GM23338 (cell line): Measurements from ENCODE around the gene ABHD16A. TPM values are rescaled to one million over a fixed set of nuclear protein-coding genes. Genes with fewer than 3 reads are reported as not detected.

Experiments
- ATAC-seq: fragments of 200-7000 bp; cut with Tn5 transposase; 3 replicates; pipeline ENCODE4 v1.9.1; 2020
- DNase-seq: peaks from one replicate; pipeline ENCODE4 v3.0.0-alpha.2; 2015; ENCODE audit warnings: low spot score
- H2AFZ ChIP-seq: fragments of 200-600 bp; sonication (generic); 2 replicates; pipeline ENCODE4 v1.8.0; 2016; ENCODE audit warnings: antibody characterized with exemption, mild to moderate bottlenecking, moderate library complexity
- H3F3A ChIP-seq: fragments of 200-600 bp; sonication (generic); replicated peaks from 2 replicates; pipeline ENCODE4 v1.8.0; 2017; ENCODE audit warnings: antibody characterized with exemption, mixed run types, low read depth
- H3K27ac ChIP-seq: fragments of 200-600 bp; sonication (generic); 2 replicates; pipeline ENCODE4 v1.6.1; 2016; ENCODE audit warnings: low read depth
- H3K27me3 ChIP-seq: fragments of 200-600 bp; sonication (generic); 2 replicates; pipeline ENCODE4 v1.8.0; 2016; ENCODE audit warnings: mild to moderate bottlenecking, mixed run types, moderate library complexity; ENCODE audit not compliant: insufficient read depth
- H3K36me3 ChIP-seq: fragments of 200-600 bp; sonication (generic); 2 replicates; pipeline ENCODE4 v1.8.0; 2016; ENCODE audit warnings: mild to moderate bottlenecking; ENCODE audit not compliant: insufficient read depth
- H3K4me1 ChIP-seq: fragments of 200-600 bp; sonication (generic); 2 replicates; pipeline ENCODE4 v1.8.0; 2016; ENCODE audit warnings: mild to moderate bottlenecking, moderate library complexity; ENCODE audit not compliant: insufficient read depth
- H3K4me2 ChIP-seq: fragments of 200-600 bp; sonication (generic); 2 replicates; pipeline ENCODE4 v1.7.1; 2017; ENCODE audit warnings: mixed run types
- H3K4me3 ChIP-seq: fragments of 200-600 bp; sonication (generic); 2 replicates; pipeline ENCODE4 v1.6.1; 2016; ENCODE audit warnings: mixed run types
- H3K79me2 ChIP-seq: fragments of 200-600 bp; sonication (generic); replicated peaks from 2 replicates; pipeline ENCODE4 v1.8.0; 2017; ENCODE audit warnings: mild to moderate bottlenecking; ENCODE audit not compliant: insufficient read depth
- H3K9me2 ChIP-seq: fragments of 200-600 bp; sonication (generic); 2 replicates; pipeline ENCODE4 v1.8.0; 2017; ENCODE audit not compliant: insufficient read depth
- H4K20me1 ChIP-seq: fragments of 200-600 bp; sonication (generic); replicated peaks from 2 replicates; pipeline ENCODE4 v1.8.0; 2017; ENCODE audit warnings: mild to moderate bottlenecking; ENCODE audit not compliant: insufficient read depth
- H3K27ac Mint-ChIP-seq: 2 replicates; pipeline ENCODE4 v1.8.0; 2020; ENCODE audit warnings: inconsistent platforms, mild to moderate bottlenecking, moderate library complexity, mixed read lengths
- H3K27me3 Mint-ChIP-seq: 3 replicates; pipeline ENCODE4 v1.8.0; 2022; ENCODE audit warnings: low read depth, mild to moderate bottlenecking, moderate library complexity, mixed read lengths, inconsistent platforms; ENCODE audit not compliant: insufficient read depth, poor library complexity
- H3K36me3 Mint-ChIP-seq: 3 replicates; pipeline ENCODE4 v1.8.0; 2021; ENCODE audit warnings: low read depth, mild to moderate bottlenecking, inconsistent platforms, moderate library complexity, mixed read lengths
- H3K4me1 Mint-ChIP-seq: 3 replicates; pipeline ENCODE4 v1.8.0; 2020; ENCODE audit warnings: mild to moderate bottlenecking, inconsistent platforms, mixed read lengths
- H3K4me3 Mint-ChIP-seq: 3 replicates; pipeline ENCODE4 v1.8.0; 2021; ENCODE audit warnings: moderate library complexity, mild to moderate bottlenecking, inconsistent platforms, mixed read lengths
- H3K9me3 Mint-ChIP-seq: 3 replicates; pipeline ENCODE4 v1.8.0; 2020; ENCODE audit warnings: moderate library complexity, mild to moderate bottlenecking, inconsistent platforms, mixed read lengths
- EZH2 ChIP-seq: fragments of 200-600 bp; sonication (generic); IDR thresholded peaks from one replicate; pipeline ENCODE4 v1.8.0; 2017; ENCODE audit warnings: antibody characterized with exemption, mild to moderate bottlenecking, low read depth; ENCODE audit not compliant: unreplicated experiment
- EZH2phosphoT487 ChIP-seq: fragments of 200-600 bp; sonication (generic); IDR thresholded peaks from one replicate; pipeline ENCODE4 v1.8.1; 2018; ENCODE audit warnings: antibody characterized with exemption; ENCODE audit not compliant: unreplicated experiment
- JUNB ChIP-seq: IDR thresholded peaks from one replicate; pipeline ENCODE4 v1.6.1; 2016; ENCODE audit warnings: antibody characterized with exemption; ENCODE audit not compliant: unreplicated experiment
- POLR2AphosphoS5 ChIP-seq: IDR thresholded peaks from 2 replicates; pipeline ENCODE4 v1.6.1; 2016; ENCODE audit warnings: antibody characterized with exemption, low read depth
- ZNF114 ChIP-seq: fragments of 250-450 bp; sonication (Bioruptor Pico); IDR thresholded peaks from 2 replicates; pipeline ENCODE4 v1.5.0; 2020; ENCODE audit warnings: mild to moderate bottlenecking, moderate library complexity
- ZNF331 ChIP-seq: fragments of 250-450 bp; sonication (Bioruptor Pico); IDR thresholded peaks from 2 replicates; pipeline ENCODE4 v1.5.0; 2020; ENCODE audit warnings: low read depth, mild to moderate bottlenecking, moderate library complexity
- polyA plus RNA-seq: library from polyadenylated mRNA; unstranded; fragments of >200 nt; fragmentation: Nextera tagmentation; extraction: Ambion mirVana; gene quantifications from 2 replicates; pipeline ENCODE4 v1.2.1, GENCODE V29; 2016
- total RNA-seq: library from RNA; depleted of rRNA; stranded (reverse); fragments of >200 nt; shearing (Covaris generic); gene quantifications from 2 replicates; pipeline ENCODE4 v1.2.3, GENCODE V29; 2014
- TF ChIP-seq, protein P1 (sequence below): fragments of 250-450 bp; sonication (Bioruptor Pico); IDR thresholded peaks from 2 replicates; pipeline ENCODE4 v1.5.0; 2020; ENCODE audit warnings: mild to moderate bottlenecking, moderate library complexity
- TF ChIP-seq, protein P2 (sequence below): IDR thresholded peaks from 2 replicates; pipeline ENCODE4 v1.6.1; 2016; ENCODE audit warnings: antibody characterized with exemption
- TF ChIP-seq, protein P3 (sequence below), 2 experiments: fragments of 200-600 bp in 1 of 2; sonication (generic) in 1 of 2; conservative IDR thresholded peaks; 2 replicates each; pipeline versions ENCODE4 v1.5.1 to v1.6.1; 2016 to 2017; ENCODE audit warnings: antibody characterized with exemption in 2 of 2, low read depth in 2 of 2, mild to moderate bottlenecking in 2 of 2, moderate library complexity in 1 of 2

Gene ABHD16A
- total and polyA plus RNA-seq, 2 experiments from 2014 or later = 26.9 to 37.0 TPM

DNA sequence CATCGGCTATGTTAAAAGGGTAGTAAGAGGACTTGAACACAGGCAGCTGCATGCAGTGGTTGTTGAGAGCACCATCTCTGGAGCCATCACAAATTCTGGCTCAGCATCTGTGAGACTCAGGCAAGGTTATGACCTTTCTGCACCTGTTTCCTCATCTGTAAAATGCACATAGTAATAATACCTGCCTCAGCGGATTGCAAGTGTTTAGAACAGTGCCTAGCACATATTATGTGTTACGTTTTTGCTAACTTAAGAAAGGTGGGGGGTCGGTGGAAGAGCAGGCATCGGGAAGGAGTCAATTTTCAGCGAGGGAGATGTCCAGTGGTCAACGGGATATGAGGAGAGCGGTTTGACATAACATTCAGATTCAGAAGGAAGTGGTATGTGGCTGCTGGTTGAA lies 25.2 kb downstream of the ABHD16A start (continued):
- TF ChIP-seq, protein P1, sequence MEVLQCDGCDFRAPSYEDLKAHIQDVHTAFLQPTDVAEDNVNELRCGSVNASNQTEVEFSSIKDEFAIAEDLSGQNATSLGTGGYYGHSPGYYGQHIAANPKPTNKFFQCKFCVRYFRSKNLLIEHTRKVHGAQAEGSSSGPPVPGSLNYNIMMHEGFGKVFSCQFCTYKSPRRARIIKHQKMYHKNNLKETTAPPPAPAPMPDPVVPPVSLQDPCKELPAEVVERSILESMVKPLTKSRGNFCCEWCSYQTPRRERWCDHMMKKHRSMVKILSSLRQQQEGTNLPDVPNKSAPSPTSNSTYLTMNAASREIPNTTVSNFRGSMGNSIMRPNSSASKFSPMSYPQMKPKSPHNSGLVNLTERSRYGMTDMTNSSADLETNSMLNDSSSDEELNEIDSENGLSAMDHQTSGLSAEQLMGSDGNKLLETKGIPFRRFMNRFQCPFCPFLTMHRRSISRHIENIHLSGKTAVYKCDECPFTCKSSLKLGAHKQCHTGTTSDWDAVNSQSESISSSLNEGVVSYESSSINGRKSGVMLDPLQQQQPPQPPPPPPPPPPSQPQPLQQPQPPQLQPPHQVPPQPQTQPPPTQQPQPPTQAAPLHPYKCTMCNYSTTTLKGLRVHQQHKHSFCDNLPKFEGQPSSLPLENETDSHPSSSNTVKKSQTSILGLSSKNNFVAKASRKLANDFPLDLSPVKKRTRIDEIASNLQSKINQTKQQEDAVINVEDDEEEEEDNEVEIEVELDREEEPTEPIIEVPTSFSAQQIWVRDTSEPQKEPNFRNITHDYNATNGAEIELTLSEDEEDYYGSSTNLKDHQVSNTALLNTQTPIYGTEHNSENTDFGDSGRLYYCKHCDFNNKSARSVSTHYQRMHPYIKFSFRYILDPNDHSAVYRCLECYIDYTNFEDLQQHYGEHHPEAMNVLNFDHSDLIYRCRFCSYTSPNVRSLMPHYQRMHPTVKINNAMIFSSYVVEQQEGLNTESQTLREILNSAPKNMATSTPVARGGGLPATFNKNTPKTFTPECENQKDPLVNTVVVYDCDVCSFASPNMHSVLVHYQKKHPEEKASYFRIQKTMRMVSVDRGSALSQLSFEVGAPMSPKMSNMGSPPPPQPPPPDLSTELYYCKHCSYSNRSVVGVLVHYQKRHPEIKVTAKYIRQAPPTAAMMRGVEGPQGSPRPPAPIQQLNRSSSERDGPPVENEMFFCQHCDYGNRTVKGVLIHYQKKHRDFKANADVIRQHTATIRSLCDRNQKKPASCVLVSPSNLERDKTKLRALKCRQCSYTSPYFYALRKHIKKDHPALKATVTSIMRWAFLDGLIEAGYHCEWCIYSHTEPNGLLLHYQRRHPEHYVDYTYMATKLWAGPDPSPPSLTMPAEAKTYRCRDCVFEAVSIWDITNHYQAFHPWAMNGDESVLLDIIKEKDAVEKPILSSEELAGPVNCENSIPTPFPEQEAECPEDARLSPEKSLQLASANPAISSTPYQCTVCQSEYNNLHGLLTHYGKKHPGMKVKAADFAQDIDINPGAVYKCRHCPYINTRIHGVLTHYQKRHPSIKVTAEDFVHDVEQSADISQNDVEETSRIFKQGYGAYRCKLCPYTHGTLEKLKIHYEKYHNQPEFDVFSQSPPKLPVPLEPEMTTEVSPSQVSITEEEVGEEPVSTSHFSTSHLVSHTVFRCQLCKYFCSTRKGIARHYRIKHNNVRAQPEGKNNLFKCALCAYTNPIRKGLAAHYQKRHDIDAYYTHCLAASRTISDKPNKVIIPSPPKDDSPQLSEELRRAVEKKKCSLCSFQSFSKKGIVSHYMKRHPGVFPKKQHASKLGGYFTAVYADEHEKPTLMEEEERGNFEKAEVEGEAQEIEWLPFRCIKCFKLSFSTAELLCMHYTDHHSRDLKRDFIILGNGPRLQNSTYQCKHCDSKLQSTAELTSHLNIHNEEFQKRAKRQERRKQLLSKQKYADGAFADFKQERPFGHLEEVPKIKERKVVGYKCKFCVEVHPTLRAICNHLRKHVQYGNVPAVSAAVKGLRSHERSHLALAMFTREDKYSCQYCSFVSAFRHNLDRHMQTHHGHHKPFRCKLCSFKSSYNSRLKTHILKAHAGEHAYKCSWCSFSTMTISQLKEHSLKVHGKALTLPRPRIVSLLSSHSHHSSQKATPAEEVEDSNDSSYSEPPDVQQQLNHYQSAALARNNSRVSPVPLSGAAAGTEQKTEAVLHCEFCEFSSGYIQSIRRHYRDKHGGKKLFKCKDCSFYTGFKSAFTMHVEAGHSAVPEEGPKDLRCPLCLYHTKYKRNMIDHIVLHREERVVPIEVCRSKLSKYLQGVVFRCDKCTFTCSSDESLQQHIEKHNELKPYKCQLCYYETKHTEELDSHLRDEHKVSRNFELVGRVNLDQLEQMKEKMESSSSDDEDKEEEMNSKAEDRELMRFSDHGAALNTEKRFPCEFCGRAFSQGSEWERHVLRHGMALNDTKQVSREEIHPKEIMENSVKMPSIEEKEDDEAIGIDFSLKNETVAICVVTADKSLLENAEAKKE (CRISPR knock-in tag) = no peak
- TF ChIP-seq, protein P2, sequence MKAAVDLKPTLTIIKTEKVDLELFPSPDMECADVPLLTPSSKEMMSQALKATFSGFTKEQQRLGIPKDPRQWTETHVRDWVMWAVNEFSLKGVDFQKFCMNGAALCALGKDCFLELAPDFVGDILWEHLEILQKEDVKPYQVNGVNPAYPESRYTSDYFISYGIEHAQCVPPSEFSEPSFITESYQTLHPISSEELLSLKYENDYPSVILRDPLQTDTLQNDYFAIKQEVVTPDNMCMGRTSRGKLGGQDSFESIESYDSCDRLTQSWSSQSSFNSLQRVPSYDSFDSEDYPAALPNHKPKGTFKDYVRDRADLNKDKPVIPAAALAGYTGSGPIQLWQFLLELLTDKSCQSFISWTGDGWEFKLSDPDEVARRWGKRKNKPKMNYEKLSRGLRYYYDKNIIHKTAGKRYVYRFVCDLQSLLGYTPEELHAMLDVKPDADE = no peak
- TF ChIP-seq POLR2AphosphoS5 (no peak), EZH2phosphoT487 (no peak)

DNA sequence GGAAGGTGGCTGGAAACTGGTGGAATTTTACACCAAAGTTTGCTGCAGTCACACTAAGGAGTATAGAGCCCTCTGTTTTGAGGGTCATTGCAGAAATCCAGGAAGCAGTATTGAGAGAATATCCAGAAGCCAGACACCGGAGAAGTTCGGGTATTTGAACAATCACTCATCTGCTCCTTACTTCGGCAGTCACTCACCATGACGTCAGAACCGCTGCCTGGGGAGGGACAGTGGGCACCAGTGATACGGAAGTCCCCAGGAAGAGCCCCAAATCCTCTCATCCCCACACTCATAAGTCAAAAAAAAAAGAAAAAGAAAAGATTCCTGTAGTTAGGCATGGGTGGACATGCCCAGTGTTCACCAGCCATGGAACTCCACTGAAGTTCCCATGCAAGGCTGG lies 26.2 kb downstream of the ABHD16A start:
- DNase-seq (no peak), ATAC-seq (no peak)
- no peak overlapping the region for H3K4me2 ChIP-seq
- peaks cover 4% of the 10 kb centered on the region; the same call in 1 of the 2 replicates for H3K4me1 ChIP-seq
- H4K20me1 ChIP-seq = no peaks in the 10 kb centered on the region; the same call in 1 of the 2 replicates
- H3K4me3 ChIP-seq = no peak overlapping the region
- no peaks in the 10 kb centered on the region for H3K9me2 ChIP-seq
- H3K27me3 ChIP-seq = peaks cover 10% of the 10 kb centered on the region
- H3K4me1 Mint-ChIP-seq = peaks cover 13% of the 10 kb centered on the region
- H3K36me3 Mint-ChIP-seq = peaks cover 14% of the 10 kb centered on the region
- no peaks in the 10 kb centered on the region for H3K36me3 ChIP-seq
- no peak overlapping the region for H3K27ac ChIP-seq
- H2AFZ ChIP-seq = no peak overlapping the region
- H3K27me3 Mint-ChIP-seq = peaks cover 33% of the 10 kb centered on the region
- no peaks in the 10 kb centered on the region for H3K79me2 ChIP-seq
- no peak overlapping the region for H3K27ac Mint-ChIP-seq
- H3F3A ChIP-seq = peaks cover 7% of the 10 kb centered on the region; the same call in 1 of the 2 replicates
- H3K4me3 Mint-ChIP-seq = no peak overlapping the region
- no peaks in the 10 kb centered on the region; the same call in 1 of the 3 replicates for H3K9me3 Mint-ChIP-seq
- TF ChIP-seq ZNF114 (CRISPR knock-in tag) = no peak
- TF ChIP-seq EZH2 = no peak
- TF ChIP-seq JUNB = no peak
- TF ChIP-seq, protein P3, sequence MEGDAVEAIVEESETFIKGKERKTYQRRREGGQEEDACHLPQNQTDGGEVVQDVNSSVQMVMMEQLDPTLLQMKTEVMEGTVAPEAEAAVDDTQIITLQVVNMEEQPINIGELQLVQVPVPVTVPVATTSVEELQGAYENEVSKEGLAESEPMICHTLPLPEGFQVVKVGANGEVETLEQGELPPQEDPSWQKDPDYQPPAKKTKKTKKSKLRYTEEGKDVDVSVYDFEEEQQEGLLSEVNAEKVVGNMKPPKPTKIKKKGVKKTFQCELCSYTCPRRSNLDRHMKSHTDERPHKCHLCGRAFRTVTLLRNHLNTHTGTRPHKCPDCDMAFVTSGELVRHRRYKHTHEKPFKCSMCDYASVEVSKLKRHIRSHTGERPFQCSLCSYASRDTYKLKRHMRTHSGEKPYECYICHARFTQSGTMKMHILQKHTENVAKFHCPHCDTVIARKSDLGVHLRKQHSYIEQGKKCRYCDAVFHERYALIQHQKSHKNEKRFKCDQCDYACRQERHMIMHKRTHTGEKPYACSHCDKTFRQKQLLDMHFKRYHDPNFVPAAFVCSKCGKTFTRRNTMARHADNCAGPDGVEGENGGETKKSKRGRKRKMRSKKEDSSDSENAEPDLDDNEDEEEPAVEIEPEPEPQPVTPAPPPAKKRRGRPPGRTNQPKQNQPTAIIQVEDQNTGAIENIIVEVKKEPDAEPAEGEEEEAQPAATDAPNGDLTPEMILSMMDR (conservative IDR thresholded peaks at IDR 0.05; ENCODE audit: low read depth in 2 of 2) = no peak
- TF ChIP-seq ZNF331 (CRISPR knock-in tag) = no peak
